ENCODE measurements around the gene DDX21.
"Not testable (repeated sequence)": the region's sequence is repeated elsewhere in the genome, so short reads cannot be mapped to it uniquely, and the experiment has no call there.

DDX21 gene

DNA sequence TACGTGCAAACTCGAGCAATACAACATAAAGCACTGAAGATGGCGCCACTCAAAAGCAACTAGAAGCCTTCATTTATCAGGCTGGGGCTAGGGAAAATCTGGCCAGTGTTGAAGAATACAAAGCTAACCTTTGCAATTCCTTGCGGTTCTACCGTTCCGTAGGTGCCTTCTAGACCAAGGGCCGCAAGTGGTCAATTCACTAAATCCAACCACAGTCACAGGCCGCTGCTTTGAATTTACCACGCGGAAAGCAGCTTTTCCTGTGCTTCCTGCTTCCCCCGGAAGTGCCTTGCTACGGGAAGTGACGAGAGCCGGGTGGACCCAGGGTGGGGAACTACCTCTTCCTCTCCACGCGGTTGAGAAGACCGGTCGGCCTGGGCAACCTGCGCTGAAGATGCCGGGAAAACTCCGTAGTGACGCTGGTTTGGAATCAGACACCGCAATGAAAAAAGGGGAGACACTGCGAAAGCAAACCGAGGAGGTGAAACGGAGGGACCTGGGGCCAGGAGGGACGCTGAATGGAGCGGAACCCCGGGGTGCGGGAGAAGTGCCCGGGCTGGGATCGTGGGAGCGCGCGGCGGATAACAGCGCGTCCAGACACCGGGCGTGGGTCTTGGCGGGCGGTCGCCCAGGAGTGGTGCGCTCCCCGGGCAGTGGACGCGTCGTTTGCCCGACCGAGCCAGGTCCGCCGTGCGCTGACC, at the start of gene DDX21:
Gene DDX21, plus strand, starts transcription at position 339 of the 701 bp plus-strand sequence. Its CDS starts 56 bp downstream, at position 395.
- DNase-seq (ENCODE audit: low read depth) = peak; percentile 94

GRCh38 chr10:68924593-68924992, 31.4 kb upstream of the DDX21 start:
- peak; percentile 15 for DNase-seq (ENCODE audit: low read depth)

DNA sequence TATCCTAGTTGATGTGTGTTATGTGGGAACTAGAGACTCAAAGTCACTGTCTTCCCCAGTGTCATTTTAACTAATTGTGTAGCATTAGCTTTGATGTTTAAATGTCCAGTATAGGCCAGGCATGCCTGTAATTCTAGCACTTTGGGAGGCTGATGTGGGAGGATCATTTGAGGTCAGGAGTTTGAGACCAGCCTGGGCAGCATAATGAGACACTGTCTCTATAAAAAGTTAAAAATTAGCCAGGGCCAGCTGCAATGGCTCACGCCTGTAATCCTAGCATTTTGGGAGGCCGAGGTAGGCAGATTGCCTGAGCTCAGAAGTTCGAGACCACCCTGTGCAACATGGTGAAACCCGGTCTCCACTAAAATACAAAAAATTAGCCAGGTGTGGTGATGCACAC, 30.5 kb upstream of the DDX21 start:
- DNase-seq (ENCODE audit: low read depth) = no peak

DNA sequence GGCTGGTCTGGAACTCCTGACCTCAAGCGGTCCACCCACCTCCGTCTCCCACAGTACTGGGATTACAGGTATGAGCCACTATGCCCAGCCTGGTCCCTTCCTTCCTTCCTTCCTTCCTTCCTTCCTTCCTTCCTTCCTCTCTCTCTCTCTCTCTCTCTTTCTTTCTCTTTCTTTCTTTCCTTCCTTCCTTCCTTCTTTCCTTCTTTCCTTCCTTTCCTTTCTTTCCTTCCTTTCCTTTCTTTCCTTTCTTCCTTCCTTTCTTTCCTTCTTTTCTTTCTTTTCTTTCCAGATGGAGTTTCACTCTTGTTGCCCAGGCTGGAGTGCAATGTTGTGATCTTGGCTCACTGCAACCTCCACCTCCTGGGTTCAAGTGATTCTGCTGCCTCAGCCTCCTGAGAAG, 26.8 kb upstream of the DDX21 start:
- DNase-seq (ENCODE audit: low read depth) = not testable (repeated sequence)

DNA sequence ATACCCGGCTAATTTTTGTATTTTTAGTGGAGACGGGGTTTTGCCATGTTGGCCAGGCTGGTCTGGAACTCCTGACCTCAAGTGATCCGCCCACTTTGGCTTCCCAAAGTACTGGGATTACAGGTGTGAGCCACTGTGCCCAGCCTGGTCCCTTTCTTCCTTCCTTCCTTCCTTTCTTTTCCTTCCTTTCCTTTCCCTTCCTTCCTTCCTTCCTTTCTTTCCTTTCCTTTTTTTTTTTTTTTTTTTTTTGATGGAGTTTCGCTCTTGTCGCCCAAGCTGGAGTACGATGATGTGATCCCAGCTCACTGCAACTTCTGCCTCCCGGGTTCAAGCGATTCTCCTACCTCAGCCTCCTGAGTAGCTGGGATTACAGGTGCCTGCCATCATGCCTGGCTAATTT, 26.1 kb upstream of the DDX21 start:
- DNase-seq (ENCODE audit: low read depth) = not testable (repeated sequence)

DNA sequence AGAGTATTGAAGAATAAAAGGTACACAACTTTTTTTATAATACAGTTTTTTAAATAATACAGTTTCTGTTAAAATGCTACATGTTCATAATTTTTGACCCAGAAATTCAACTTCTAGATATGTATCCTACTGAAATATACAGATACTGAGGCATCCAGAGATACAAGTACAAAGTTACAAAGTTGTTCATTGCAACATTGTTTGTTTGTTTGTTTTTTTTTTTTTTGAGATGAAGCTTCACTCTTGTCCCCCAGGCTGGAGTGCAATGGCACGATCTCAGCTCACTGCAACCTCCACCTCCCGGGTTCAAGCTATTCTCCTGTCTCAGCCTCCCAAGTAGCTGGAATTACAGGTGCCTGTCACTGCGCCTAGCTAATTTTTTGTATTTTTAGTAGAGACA, 23.1 kb upstream of the DDX21 start:
- DNase-seq (ENCODE audit: low read depth) = not testable (repeated sequence)

- no peak for DNase-seq (ENCODE audit: low read depth)
Observed at GRCh38 chr10:68934994-68935393, 21.0 kb upstream of the DDX21 start.

DNA sequence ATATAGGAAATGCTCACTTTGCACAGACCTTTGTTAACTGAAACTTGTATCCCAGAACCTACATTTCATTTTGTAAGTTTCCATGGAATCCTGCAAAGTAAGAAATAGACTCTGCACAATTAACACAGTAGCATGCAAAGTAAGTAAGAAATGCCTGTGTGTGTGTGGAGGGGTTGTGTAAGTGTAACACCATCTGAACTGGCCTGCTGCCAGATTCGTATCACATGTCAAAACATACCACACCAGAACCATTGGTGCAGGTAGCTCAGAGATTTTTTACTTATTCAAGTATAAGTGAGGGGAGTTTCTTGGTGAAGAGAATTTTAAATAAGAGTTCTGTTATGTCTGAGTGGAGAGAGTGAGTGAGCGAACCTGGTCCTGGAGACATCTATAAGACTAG, 17.9 kb upstream of the DDX21 start:
- no peak for DNase-seq (ENCODE audit: low read depth)

- no peak for DNase-seq (ENCODE audit: low read depth)
Observed at GRCh38 chr10:68938884-68939283, 17.1 kb upstream of the DDX21 start.

DNA sequence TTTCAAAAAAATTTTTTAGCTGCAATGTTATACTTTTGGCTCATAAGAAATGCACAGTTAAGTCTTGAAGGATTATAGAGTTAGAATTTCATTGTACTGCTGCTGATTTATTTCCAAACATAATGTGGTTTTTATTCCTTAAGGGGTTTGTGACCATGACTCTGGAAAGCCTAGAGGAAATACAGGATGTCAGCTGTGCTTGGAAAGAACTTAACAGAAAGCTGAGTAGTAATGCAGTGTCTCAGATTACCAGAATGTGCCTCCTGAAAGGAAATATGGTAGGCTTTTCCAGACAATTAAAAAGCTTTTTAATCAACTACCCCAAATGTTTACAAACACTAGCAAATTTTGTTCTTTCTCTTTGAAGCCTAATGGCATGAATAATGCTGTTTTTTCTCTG, 15.1 kb upstream of the DDX21 start:
- DNase-seq (ENCODE audit: low read depth) = not testable (repeated sequence)

DNA sequence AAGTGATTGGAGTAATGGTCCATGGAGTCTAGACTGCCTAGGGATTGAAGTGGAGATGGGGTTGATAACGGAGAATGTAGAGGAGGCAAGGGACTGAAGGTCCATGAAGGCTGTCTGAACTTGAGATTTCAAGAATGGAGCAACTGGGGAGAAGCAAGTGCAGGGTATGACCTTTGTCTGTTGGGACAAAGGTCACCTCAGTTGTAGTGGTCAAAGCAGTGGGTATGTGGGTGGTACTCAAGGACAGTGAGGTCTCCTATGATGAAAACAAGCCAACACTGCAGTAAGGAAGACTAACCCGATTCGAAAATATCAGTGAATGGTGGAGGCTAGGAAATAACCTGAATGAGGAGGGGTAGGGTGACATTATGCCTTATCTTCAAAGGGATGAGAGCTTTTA, 5.4 kb upstream of the DDX21 start:
- no peak for DNase-seq (ENCODE audit: low read depth)

DNA sequence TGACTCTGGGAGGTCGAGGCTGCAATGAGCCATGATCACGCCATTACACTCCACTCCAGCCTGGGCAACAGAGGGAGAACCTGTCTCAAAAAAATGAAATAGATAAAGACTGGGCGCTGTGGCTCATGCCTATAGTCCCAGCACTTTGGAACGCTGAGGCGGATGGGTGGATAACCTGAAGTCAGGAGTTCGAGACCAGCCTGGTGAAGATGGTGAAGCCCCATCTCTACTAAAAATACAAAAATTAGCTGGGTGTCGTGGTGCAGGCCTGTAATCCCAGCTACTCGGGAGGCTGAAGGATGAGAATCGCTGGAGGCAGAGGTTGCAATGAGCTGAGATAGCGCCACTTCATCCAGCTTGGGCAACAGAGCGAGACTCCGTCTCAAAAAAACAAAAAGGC, 1.1 kb upstream of the DDX21 start:
- DNase-seq (ENCODE audit: low read depth) = no peak

- DNase-seq (ENCODE audit: low read depth) = no peak
Observed at GRCh38 chr10:68955355-68955831, 577 bp upstream of the DDX21 start.

- no peak for DNase-seq (ENCODE audit: low read depth)
Observed at GRCh38 chr10:68957284-68957615, 1.3 kb downstream of the DDX21 start.

DNA sequence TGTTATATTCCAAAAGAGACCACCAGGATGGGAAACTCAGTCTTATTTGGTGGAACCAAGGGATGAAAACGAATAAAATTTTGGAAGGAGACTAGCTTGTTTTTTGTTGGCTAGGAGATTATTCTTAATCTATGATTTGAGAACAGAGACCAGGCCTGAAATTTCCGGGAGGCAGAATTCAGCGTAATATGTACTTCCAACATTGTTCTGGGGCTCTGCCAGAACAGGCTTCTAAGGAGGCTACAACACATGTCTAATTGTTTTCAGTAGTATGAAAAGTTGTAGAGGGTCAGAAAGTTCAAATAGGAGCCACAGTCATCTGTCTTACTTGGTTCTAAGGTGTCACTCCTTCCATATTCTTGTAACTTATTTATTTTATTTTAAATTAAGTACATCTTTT, 1.7 kb downstream of the DDX21 start:
- DNase-seq (ENCODE audit: low read depth) = no peak

GRCh38 chr10:68959695-68960527, 3.9 kb downstream of the DDX21 start:
- no peak for DNase-seq (ENCODE audit: low read depth)

DNA sequence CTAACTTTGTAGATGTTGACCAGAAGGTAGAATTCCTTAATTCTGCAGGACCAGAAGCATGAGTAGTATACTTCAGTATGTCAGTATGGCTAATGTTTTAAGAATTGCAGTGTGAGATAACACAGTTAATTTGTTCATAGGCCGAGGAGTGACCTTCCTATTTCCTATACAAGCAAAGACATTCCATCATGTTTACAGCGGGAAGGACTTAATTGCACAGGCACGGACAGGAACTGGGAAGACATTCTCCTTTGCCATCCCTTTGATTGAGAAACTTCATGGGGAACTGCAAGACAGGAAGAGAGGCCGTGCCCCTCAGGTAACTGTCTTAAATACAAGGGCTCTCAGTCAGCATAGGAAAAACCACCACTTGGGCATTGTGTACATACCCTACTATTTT, 7.2 kb downstream of the DDX21 start:
- no peak for DNase-seq (ENCODE audit: low read depth)

- DNase-seq (ENCODE audit: low read depth) = no peak
Observed at GRCh38 chr10:68973975-68974374, 18.0 kb downstream of the DDX21 start.

DNA sequence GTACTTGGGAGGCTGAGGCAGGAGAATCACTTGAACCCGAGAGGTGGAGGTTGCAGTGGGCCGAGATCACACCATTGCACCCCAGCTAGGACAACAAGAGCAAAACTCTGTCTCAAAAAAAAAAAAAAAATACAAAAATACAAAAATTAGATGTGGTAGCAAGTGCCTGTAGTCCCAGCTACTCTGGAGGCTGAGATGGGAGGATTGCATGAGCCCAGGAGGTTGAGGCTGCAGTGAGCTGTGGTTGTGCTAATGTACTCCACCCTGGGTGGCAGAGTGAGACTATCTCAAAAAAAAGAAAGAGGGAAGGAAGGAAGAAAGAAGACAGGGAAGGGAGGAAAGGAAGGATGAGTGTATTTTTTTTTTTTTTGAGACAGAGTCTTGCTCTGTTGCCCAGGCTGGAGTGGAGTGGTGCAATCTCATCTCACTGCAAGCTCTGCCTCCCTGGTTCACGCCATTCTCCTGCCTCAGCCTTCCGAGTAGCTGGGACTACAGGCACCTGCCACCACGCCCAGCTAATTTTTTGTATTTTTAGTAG, 20.0 kb downstream of the DDX21 start:
- DNase-seq (ENCODE audit: low read depth) = not testable (repeated sequence)

DNA sequence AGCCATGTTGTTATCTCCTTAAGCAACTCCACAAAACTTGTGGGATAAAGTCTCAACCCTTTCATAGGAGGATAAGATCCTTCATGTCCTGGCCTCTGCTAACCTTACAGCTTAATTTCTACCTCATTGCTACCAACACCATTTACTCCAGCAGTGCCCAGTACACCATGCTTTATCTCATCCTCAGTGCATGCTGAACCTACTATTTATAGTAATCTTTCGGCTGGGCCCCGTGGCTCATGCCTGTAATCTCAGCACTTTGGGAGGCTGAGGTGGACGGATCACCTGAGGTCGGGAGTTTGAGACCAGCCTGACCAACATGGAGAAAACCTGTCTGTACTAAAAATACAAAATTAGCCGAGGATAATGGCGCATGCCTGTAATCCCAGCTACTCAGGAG, 23.8 kb downstream of the DDX21 start:
- DNase-seq (ENCODE audit: low read depth) = not testable (repeated sequence)

DNA sequence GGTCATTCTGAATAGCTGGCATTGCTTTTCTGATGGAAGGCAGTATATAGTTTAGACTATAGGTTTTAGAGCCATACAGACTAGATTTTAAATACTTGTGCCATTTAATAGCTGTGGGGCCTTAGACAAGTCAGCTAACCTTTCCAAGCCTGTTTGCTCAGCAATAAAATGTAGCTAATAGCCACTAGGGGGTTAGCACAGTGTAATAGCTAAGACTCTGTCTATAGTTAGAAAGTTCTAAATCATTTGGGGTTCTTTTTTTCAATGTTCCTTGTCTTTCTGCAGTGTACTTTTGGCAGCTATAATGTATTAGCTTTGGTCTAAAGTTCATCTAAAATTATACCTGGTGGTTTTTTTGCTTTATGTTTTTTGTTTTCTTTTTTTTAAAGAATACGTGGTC, 25.1 kb downstream of the DDX21 start:
- DNase-seq (ENCODE audit: low read depth) = peak; percentile 18

GRCh38 chr10:68982389-68982788, 26.4 kb downstream of the DDX21 start:
- no peak for DNase-seq (ENCODE audit: low read depth)

GRCh38 chr10:68987611-68988010, 31.6 kb downstream of the DDX21 start:
- DNase-seq (ENCODE audit: low read depth) = no peak
